ENCODE data around the gene ZNF646.

The ZNF646 gene

DNA sequence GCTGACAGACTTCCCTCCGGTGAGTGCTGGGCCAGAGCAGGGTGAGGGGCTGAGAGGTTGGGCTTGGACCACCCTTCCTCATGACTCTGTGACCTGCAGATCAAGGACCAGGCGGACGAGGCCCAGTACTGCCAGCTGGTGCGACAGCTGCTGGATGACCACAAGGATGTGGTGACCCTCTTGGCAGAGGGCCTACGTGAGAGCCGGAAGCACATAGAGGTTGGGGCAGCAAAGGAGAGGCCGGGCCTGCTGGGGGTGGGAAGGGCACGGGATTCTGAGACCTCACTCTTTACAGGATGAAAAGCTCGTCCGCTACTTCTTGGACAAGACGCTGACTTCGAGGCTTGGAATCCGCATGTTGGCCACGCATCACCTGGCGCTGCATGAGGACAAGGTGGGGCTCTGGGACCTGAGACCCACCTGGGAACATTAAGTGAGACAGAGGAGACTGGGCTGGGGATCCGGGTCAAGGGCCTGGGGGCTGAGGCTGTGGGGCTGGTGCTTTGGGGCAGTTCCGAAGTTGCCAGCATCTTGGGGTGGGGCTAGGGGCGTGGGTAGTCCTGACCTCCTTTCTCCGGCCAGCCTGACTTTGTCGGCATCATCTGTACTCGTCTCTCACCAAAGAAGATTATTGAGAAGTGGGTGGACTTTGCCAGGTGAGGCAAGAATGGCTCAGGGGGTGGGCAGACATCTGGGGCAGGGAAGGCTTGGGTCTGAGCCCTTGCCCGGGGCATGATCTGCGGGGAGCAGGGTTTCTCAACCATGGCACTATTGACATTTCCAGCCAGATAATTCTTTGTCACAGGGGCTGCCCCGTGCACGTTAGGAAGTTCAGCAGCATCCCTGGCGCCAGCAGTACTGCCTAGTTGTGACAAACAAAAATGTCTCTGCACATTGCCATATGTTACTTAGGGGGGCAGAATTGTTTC, 36.1 kb downstream of the ZNF646 start:
- no peak for DNase-seq (ENCODE audit: low read depth)
- no peak overlapping the region for H3K4me3 ChIP-seq (ENCODE audit: low read depth, low read length)
- TF ChIP-seq, protein P1, sequence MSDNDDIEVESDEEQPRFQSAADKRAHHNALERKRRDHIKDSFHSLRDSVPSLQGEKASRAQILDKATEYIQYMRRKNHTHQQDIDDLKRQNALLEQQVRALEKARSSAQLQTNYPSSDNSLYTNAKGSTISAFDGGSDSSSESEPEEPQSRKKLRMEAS (IDR thresholded peaks at IDR 0.05; ENCODE audit: low read depth, low read length), result no peak
- TF ChIP-seq MYC (IDR thresholded peaks at IDR 0.05; ENCODE audit: low read depth, low read length) (no peak), POLR2A (IDR thresholded peaks at IDR 0.05; ENCODE audit: extremely low read depth, insufficient read length) (no peak)
- TF ChIP-seq, protein P2, sequence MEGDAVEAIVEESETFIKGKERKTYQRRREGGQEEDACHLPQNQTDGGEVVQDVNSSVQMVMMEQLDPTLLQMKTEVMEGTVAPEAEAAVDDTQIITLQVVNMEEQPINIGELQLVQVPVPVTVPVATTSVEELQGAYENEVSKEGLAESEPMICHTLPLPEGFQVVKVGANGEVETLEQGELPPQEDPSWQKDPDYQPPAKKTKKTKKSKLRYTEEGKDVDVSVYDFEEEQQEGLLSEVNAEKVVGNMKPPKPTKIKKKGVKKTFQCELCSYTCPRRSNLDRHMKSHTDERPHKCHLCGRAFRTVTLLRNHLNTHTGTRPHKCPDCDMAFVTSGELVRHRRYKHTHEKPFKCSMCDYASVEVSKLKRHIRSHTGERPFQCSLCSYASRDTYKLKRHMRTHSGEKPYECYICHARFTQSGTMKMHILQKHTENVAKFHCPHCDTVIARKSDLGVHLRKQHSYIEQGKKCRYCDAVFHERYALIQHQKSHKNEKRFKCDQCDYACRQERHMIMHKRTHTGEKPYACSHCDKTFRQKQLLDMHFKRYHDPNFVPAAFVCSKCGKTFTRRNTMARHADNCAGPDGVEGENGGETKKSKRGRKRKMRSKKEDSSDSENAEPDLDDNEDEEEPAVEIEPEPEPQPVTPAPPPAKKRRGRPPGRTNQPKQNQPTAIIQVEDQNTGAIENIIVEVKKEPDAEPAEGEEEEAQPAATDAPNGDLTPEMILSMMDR (IDR thresholded peaks at IDR 0.05; ENCODE audit: low read depth, low read length), result no peak

DNA sequence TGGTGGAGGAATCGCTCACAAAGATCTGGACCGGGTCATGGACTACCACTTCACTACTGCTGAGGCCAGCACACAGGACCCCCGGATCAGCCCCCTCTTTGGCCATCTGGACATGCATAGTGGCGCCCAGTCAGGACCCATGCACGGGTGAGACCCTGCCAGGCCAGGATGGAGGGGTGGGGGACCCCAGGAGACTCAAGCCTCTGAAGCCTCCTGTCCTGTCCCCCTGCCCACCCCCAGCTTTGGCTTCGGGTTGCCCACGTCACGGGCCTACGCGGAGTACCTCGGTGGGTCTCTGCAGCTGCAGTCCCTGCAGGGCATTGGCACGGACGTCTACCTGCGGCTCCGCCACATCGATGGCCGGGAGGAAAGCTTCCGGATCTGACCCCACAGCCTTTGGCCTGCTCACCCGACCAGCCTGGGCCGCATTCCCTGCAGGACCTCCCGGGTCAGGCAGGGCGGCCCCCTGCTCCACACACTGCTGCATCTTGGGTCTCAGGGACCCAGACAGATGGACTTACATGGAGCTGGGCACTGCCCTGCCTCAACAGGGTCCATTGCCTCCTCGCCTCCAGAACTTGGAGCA, 37.8 kb downstream of the ZNF646 start:
- TF ChIP-seq, protein P2 (IDR thresholded peaks at IDR 0.05; ENCODE audit: low read depth, low read length), result no peak
- TF ChIP-seq, protein P1 (IDR thresholded peaks at IDR 0.05; ENCODE audit: low read depth, low read length), result no peak
- TF ChIP-seq MYC (IDR thresholded peaks at IDR 0.05; ENCODE audit: low read depth, low read length) (no peak), POLR2A (IDR thresholded peaks at IDR 0.05; ENCODE audit: extremely low read depth, insufficient read length) (no peak)
- no peak for DNase-seq (ENCODE audit: low read depth)

DNA sequence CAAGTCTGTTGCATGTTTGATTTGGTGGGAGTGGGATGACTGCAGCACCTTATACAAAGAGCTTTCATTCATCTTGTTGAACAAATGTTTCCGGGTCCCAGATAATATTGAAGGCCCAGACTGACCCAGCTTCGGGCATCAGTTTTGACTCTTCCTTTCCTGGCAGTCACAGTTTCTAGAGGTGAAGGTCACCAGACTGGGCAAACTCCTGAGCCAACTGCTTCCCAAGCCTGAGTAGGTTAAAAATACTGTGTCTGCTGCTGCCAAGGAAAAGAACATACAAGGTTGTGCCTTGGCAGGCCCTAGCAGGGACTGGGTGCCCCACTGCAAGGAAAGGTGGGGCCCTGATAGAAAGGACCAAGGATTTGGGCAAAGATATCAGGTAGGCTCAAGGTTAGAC, 38.5 kb downstream of the ZNF646 start:
- H3K4me3 ChIP-seq (ENCODE audit: low read depth, low read length), result no peak overlapping the region
- no peak for DNase-seq (ENCODE audit: low read depth)
- TF ChIP-seq POLR2A (IDR thresholded peaks at IDR 0.05; ENCODE audit: extremely low read depth, insufficient read length), result no peak
- TF ChIP-seq, protein P1 (IDR thresholded peaks at IDR 0.05; ENCODE audit: low read depth, low read length), result no peak
- no peak for TF ChIP-seq MYC (IDR thresholded peaks at IDR 0.05; ENCODE audit: low read depth, low read length)
- TF ChIP-seq, protein P2 (IDR thresholded peaks at IDR 0.05; ENCODE audit: low read depth, low read length), result no peak

More for the DNA sequence above, 37.8 kb downstream of the ZNF646 start:
- H3K4me3 ChIP-seq (ENCODE audit: low read depth, low read length), result no peak overlapping the region

DNA sequence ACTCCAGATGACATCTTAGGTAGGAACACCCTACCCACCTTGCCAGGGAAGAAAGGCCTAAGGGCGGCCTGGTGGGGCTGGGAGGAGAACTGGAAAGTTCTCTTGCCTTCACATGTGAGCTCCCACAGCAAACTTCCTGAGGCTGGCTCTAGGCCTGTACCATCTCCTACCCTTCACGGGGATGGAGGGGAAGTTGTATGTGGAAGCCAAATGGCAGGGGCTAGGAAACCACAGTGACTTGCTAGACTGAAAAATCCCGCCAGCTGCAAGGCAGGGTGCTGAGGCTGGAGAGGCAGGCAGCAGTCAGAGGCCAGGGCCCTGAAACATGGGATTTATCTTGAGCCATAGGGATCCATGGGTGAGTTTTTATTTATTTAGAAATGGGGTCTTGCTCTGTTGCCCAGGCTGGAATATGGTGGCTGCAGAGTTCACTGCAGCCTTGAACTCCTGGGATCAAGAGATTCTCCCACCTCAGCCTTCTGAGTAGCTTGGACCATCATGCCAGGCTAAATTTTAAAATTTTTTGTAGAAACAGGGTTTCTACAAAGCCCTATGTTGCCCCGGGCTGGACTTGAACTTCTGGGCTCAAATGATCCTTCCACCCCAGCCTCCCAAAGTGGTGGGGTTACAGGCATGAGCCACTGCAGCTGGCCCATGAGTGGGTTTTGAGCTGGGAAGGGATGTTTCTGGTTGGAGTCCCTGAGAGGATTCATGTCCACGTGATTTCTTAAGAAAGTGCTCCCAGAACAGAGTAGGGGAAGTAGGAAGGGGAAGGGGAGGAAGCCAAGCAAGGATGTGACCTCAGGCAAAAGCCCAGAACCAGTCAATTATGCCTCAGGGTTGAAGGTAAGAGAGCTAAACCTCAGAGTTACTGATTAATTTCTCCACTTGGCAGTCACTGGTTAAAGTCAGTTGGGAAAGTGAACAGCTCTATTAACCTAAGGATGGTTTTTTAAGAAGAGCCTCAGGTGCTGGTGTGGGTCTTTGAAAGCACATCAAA, 39.2 kb downstream of the ZNF646 start:
- DNase-seq (ENCODE audit: low read depth), result peak; percentile 67
- H3K4me3 ChIP-seq (ENCODE audit: low read depth, low read length), result no peak overlapping the region
- TF ChIP-seq POLR2A (IDR thresholded peaks at IDR 0.05; ENCODE audit: extremely low read depth, insufficient read length), result no peak
- TF ChIP-seq MYC (IDR thresholded peaks at IDR 0.05; ENCODE audit: low read depth, low read length), result no peak
- TF ChIP-seq, protein P1 (IDR thresholded peaks at IDR 0.05; ENCODE audit: low read depth, low read length), result peak; percentile 3; the same call in 1 of the 2 replicates

DNA sequence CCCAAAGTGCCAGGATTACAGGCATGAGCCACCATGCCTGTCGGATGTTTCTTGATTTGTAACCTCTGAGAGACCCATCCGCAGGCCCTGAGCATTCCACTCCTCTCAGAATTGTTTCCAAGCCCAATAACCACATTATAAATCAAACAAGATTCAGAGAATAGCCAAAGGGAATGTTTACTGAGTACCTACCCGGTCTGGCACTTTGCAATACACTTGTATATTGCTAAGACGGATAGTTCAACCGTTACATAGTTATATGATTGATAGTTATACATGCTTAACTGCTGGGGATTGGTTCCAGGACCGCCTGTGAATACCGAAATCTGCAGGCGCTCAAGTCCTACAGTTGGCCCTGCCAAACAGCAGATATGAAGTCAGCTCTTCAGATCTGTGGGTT, 40.2 kb downstream of the ZNF646 start:
- no peak overlapping the region for H3K4me3 ChIP-seq (ENCODE audit: low read depth, low read length)
- TF ChIP-seq MYC (IDR thresholded peaks at IDR 0.05; ENCODE audit: low read depth, low read length), result no peak
- TF ChIP-seq, protein P1 (IDR thresholded peaks at IDR 0.05; ENCODE audit: low read depth, low read length), result no peak
- no peak for DNase-seq (ENCODE audit: low read depth)
